H9 (cell line): Measurements from ENCODE around the gene MLLT6. TPM values are rescaled to one million over a fixed set of nuclear protein-coding genes. Genes with fewer than 3 reads are reported as not detected.

Experiments
- DNase-seq: peaks from one replicate; pipeline ENCODE4 v3.0.0-alpha.2; 2017
- H2AFZ ChIP-seq: one replicate; pipeline ENCODE4 v1.6.1; 2013; ENCODE audit warnings: mild to moderate bottlenecking, low read length, control low read depth, moderate library complexity
- H2AK5ac ChIP-seq: 2 replicates; pipeline ENCODE4 v1.6.1; 2013; ENCODE audit warnings: low read length, control low read depth, mixed read lengths; ENCODE audit not compliant: insufficient read length
- H2BK120ac ChIP-seq: one replicate; pipeline ENCODE4 v1.6.1; 2013; ENCODE audit warnings: low read depth, mild to moderate bottlenecking, low read length, control low read depth, inconsistent platforms; ENCODE audit not compliant: poor library complexity, severe bottlenecking
- H2BK12ac ChIP-seq: 2 replicates; pipeline ENCODE4 v1.6.1; 2013; ENCODE audit warnings: low read length, control low read depth, mixed read lengths, low read depth; ENCODE audit not compliant: insufficient read length
- H2BK15ac ChIP-seq: 2 replicates; pipeline ENCODE4 v1.6.1; 2013; ENCODE audit warnings: low read depth, low read length, control low read depth
- H2BK20ac ChIP-seq: one replicate; pipeline ENCODE4 v1.6.1; 2013; ENCODE audit warnings: low read depth, mild to moderate bottlenecking, low read length, control low read depth, inconsistent platforms; ENCODE audit not compliant: poor library complexity, severe bottlenecking
- H2BK5ac ChIP-seq: 2 replicates; pipeline ENCODE4 v1.6.1; 2013; ENCODE audit warnings: low read length, control low read depth, mixed read lengths; ENCODE audit not compliant: insufficient read length
- H3K14ac ChIP-seq: 2 replicates; pipeline ENCODE4 v1.6.1; 2013; ENCODE audit warnings: low read length, control low read depth; ENCODE audit not compliant: insufficient read depth
- H3K18ac ChIP-seq: 2 replicates; pipeline ENCODE4 v1.6.1; 2013; ENCODE audit warnings: low read depth, mild to moderate bottlenecking, mixed read lengths, low read length, control low read depth; ENCODE audit not compliant: insufficient read length
- H3K23ac ChIP-seq: 2 replicates; pipeline ENCODE4 v1.6.1; 2013; ENCODE audit warnings: low read length, control low read depth, mixed read lengths, low read depth; ENCODE audit not compliant: insufficient read length
- H3K23me2 ChIP-seq: 2 replicates; pipeline ENCODE4 v1.6.1; 2013; ENCODE audit warnings: low read depth, mild to moderate bottlenecking, mixed read lengths, low read length, control low read depth; ENCODE audit not compliant: insufficient read length, poor library complexity, severe bottlenecking
- H3K27ac ChIP-seq: 2 replicates; pipeline ENCODE4 v1.5.1; 2013; ENCODE audit warnings: low read length, control low read depth, mixed read lengths, low read depth; ENCODE audit not compliant: insufficient read length
- H3K27me3 ChIP-seq: 2 replicates; pipeline ENCODE4 v1.6.1; 2013; ENCODE audit warnings: low read length, control low read depth, inconsistent platforms; ENCODE audit not compliant: insufficient read depth
- H3K4ac ChIP-seq: 2 replicates; pipeline ENCODE4 v1.6.1; 2013; ENCODE audit warnings: low read depth, mild to moderate bottlenecking, control low read depth, inconsistent platforms, low read length, moderate library complexity
- H3K4me1 ChIP-seq: 2 replicates; pipeline ENCODE4 v1.6.1; 2013; ENCODE audit warnings: low read length, control low read depth, inconsistent platforms; ENCODE audit not compliant: insufficient read depth
- H3K4me2 ChIP-seq: 2 replicates; pipeline ENCODE4 v1.6.1; 2013; ENCODE audit warnings: low read length, control low read depth, mixed read lengths; ENCODE audit not compliant: insufficient read length, insufficient read depth
- H3K56ac ChIP-seq: 2 replicates; pipeline ENCODE4 v1.6.1; 2013; ENCODE audit warnings: low read depth, mild to moderate bottlenecking, mixed read lengths, low read length, control low read depth; ENCODE audit not compliant: insufficient read length
- H3K79me1 ChIP-seq: 2 replicates; pipeline ENCODE4 v1.6.1; 2013; ENCODE audit warnings: low read depth, mild to moderate bottlenecking, moderate library complexity, low read length, control low read depth, inconsistent platforms; ENCODE audit not compliant: insufficient read depth, poor library complexity, severe bottlenecking
- H3K79me2 ChIP-seq: 2 replicates; pipeline ENCODE4 v1.6.1; 2013; ENCODE audit warnings: low read length, control low read depth, inconsistent platforms; ENCODE audit not compliant: insufficient read depth
- H3K9ac ChIP-seq: 2 replicates; pipeline ENCODE4 v1.6.1; 2013; ENCODE audit warnings: low read length, control low read depth, mixed read lengths; ENCODE audit not compliant: insufficient read length; ENCODE audit errors: extremely low read depth
- H3K9me3 ChIP-seq: one replicate; pipeline ENCODE4 v1.6.1; 2013; ENCODE audit warnings: low read depth, low read length, inconsistent platforms; ENCODE audit not compliant: control insufficient read depth
- H3T11ph ChIP-seq: one replicate; pipeline ENCODE4 v1.6.1; 2013; ENCODE audit warnings: mild to moderate bottlenecking, low read length, control low read depth, inconsistent platforms
- H4K20me1 ChIP-seq: one replicate; pipeline ENCODE4 v1.6.1; 2013; ENCODE audit not compliant: control insufficient read depth, insufficient read length, insufficient read depth
- H4K5ac ChIP-seq: 2 replicates; pipeline ENCODE4 v1.6.1; 2013; ENCODE audit warnings: low read depth, mild to moderate bottlenecking, mixed read lengths, low read length, control low read depth; ENCODE audit not compliant: insufficient read length
- H4K8ac ChIP-seq: replicated peaks from 2 replicates; pipeline ENCODE4 v1.6.1; 2013; ENCODE audit warnings: low read length, control low read depth, mixed read lengths, low read depth; ENCODE audit not compliant: insufficient read length
- H4K91ac ChIP-seq: 2 replicates; pipeline ENCODE4 v1.6.1; 2013; ENCODE audit warnings: low read depth, mild to moderate bottlenecking, moderate library complexity, mixed read lengths, low read length, control low read depth; ENCODE audit not compliant: insufficient read length
- H3K27ac Mint-ChIP-seq, 3 experiments: 2 replicates in 2 of 3; 3 replicates in 1 of 3; pipeline ENCODE4 v1.8.0; 2020 to 2021; ENCODE audit warnings: mixed read lengths in 3 of 3, mild to moderate bottlenecking in 1 of 3, moderate library complexity in 1 of 3
- H3K27me3 Mint-ChIP-seq: 2 replicates; pipeline ENCODE4 v1.8.0; 2021; ENCODE audit warnings: low read depth, mild to moderate bottlenecking, moderate library complexity, mixed read lengths
- H3K36me3 Mint-ChIP-seq, 3 experiments: 2 replicates in 2 of 3; 3 replicates in 1 of 3; pipeline ENCODE4 v1.8.0; 2020 to 2021; ENCODE audit warnings: low read depth in 3 of 3, mixed read lengths in 3 of 3; ENCODE audit not compliant: insufficient read depth in 1 of 3
- H3K4me1 Mint-ChIP-seq, 2 experiments: 2 replicates each; pipeline ENCODE4 v1.8.0; 2020; ENCODE audit warnings: mixed read lengths in 2 of 2
- H3K4me3 Mint-ChIP-seq, 2 experiments: 2 replicates in 1 of 2; 3 replicates in 1 of 2; pipeline ENCODE4 v1.8.0; 2020 to 2021; ENCODE audit warnings: mild to moderate bottlenecking in 2 of 2, mixed read lengths in 2 of 2, moderate library complexity in 1 of 2
- H3K9me3 Mint-ChIP-seq, 2 experiments: 2 replicates in 1 of 2; 3 replicates in 1 of 2; pipeline ENCODE4 v1.8.0; 2020; ENCODE audit warnings: mild to moderate bottlenecking in 2 of 2, mixed read lengths in 2 of 2, moderate library complexity in 1 of 2
- WGBS: extraction: QIAGEN DNeasy Blood & Tissue Kit; methylation state at CpG from one replicate; pipeline ENCODE4 v1.1.7; 2013; ENCODE audit warnings: missing lambda C conversion rate, low lambda C conversion rate, mixed read lengths; ENCODE audit not compliant: insufficient read length; ENCODE audit errors: extremely low coverage; 5-methylcytosine and 5-hydroxymethylcytosine counted together
- total RNA-seq: library from RNA; stranded (reverse); gene quantifications from 2 replicates; pipeline ENCODE4 v1.2.1, GENCODE V29; 2021
- TF ChIP-seq, protein P1 (sequence below): fragments of 200-600 bp; sonication (generic); conservative IDR thresholded peaks from 3 replicates; pipeline ENCODE4 v1.8.0; 2021; ENCODE audit warnings: antibody characterized with exemption, mild to moderate bottlenecking

MLLT6 gene
- total RNA-seq, 1 experiment from 2014 or later, result 26.4 TPM

DNA sequence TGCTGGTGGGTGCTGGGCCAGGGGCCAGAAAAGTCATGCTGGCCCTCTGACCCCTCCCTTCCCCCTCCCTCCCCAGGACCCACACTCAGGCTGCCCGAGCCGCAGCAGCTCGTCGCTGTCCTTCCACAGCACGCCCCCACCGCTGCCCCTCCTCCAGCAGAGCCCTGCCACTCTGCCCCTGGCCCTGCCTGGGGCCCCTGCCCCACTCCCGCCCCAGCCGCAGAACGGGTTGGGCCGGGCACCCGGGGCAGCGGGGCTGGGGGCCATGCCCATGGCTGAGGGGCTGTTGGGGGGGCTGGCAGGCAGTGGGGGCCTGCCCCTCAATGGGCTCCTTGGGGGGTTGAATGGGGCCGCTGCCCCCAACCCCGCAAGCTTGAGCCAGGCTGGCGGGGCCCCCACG lies 16.7 kb downstream of the MLLT6 start:
- Histone ChIP-seq H2AFZ (no peak overlapping the region), H3K23ac (no peak overlapping the region), H4K91ac (no peak overlapping the region), H4K20me1 (peaks cover 3% of the 10 kb centered on the region), H3K23me2 (peaks cover 3% of the 10 kb centered on the region), H3K14ac (no peak overlapping the region), H3K4me1 (no peaks in the 10 kb centered on the region), H4K8ac (no peak overlapping the region), H3K79me1 (no peaks in the 10 kb centered on the region), H2BK20ac (no peak overlapping the region), H2BK12ac (no peak overlapping the region), H2BK120ac (no peak overlapping the region), H3K4me2 (no peak overlapping the region), H3K9me3 (no peaks in the 10 kb centered on the region), H3K27me3 (peaks cover 5% of the 10 kb centered on the region; the same call in 1 of the 2 replicates), H3K56ac (no peak overlapping the region), H3T11ph (no peak overlapping the region), H3K18ac (no peak overlapping the region), H2BK15ac (no peak overlapping the region), H3K9ac (no peak overlapping the region), H3K4ac (no peak overlapping the region), H4K5ac (no peak overlapping the region), H2BK5ac (no peak overlapping the region), H3K27ac (no peak overlapping the region), H2AK5ac (no peak overlapping the region), H3K79me2 (no peaks in the 10 kb centered on the region)
- TF ChIP-seq, protein P1, sequence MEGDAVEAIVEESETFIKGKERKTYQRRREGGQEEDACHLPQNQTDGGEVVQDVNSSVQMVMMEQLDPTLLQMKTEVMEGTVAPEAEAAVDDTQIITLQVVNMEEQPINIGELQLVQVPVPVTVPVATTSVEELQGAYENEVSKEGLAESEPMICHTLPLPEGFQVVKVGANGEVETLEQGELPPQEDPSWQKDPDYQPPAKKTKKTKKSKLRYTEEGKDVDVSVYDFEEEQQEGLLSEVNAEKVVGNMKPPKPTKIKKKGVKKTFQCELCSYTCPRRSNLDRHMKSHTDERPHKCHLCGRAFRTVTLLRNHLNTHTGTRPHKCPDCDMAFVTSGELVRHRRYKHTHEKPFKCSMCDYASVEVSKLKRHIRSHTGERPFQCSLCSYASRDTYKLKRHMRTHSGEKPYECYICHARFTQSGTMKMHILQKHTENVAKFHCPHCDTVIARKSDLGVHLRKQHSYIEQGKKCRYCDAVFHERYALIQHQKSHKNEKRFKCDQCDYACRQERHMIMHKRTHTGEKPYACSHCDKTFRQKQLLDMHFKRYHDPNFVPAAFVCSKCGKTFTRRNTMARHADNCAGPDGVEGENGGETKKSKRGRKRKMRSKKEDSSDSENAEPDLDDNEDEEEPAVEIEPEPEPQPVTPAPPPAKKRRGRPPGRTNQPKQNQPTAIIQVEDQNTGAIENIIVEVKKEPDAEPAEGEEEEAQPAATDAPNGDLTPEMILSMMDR, result no peak
- no peak overlapping the region; a peak in 1 of 7 replicates for H3K27ac Mint-ChIP-seq
- DNase-seq, result no peak
- no peaks in the 10 kb centered on the region for H3K9me3 Mint-ChIP-seq
- peaks cover 15 to 39% of the 10 kb centered on the region in 2 experiments for H3K4me1 Mint-ChIP-seq
- no CpG with 5 or more reads among the region's 16 CpGs for WGBS
- peaks cover 44% of the 10 kb centered on the region for H3K27me3 Mint-ChIP-seq
- peaks cover 5 to 13% (median 10%) of the 10 kb centered on the region in 3 experiments; a peak in 5 of 7 replicates for H3K36me3 Mint-ChIP-seq
- H3K4me3 Mint-ChIP-seq, result no peak overlapping the region
